HCT116 (cell line): ENCODE data around the gene PLCB4. TPM values are rescaled to one million over a fixed set of nuclear protein-coding genes. Genes with fewer than 3 reads are reported as not detected.

ENCODE experiments used
- ATAC-seq: fragments of 200-7000 bp; cut with Tn5 transposase; 2 replicates; pipeline ENCODE4 v1.9.1; 2020; ENCODE audit warnings: mild to moderate bottlenecking, moderate library complexity
- BruUV-seq: library from RNA; stranded (reverse); fragments of 400-500 nt; replicated peaks from 2 replicates; lab custom pipeline; 2021; lab: Mats Ljungman, UMichigan
- CTCF ChIA-PET: fragments of 300-600 bp; sonication (Branson Sonifier 250); formaldehyde crosslinking; loops from one replicate; lab custom pipeline; 2021; ENCODE audit warnings: antibody characterized with exemption; lab: Charles Lee
- POLR2A ChIA-PET: fragments of 300-600, 350-600 bp; sonication (Branson Sonifier 250); formaldehyde crosslinking; loops from one replicate; lab custom pipeline; 2021; ENCODE audit warnings: antibody characterized with exemption; lab: Charles Lee
- RAD21 ChIA-PET, 2 experiments: fragments of 300-600 bp; sonication (Branson Sonifier 250); formaldehyde crosslinking; loops; one replicate each; lab custom pipeline; 2023; ENCODE audit warnings: low total read pairs in 2 of 2; ENCODE audit not compliant: uncharacterized antibody in 2 of 2, unreplicated experiment in 2 of 2, low non-redundant PET in 1 of 2; lab: Charles Lee
- DNase-seq: peaks from one replicate; pipeline ENCODE4 v3.0.0-alpha.2; 2010; ENCODE audit warnings: low read depth, low spot score
- H2AFZ ChIP-seq: fragments of 200-600 bp; shearing (Covaris generic), sonication (generic); 2 replicates; pipeline ENCODE4 v1.6.1; 2017; ENCODE audit warnings: low read depth, mixed run types, mixed read lengths, antibody characterized with exemption, low read length; ENCODE audit not compliant: poor library complexity, severe bottlenecking
- H3K27ac ChIP-seq: 2 replicates; pipeline ENCODE4 v1.5.1; 2012; ENCODE audit warnings: low read depth, low read length
- H3K27me3 ChIP-seq: fragments of 200-600 bp; sonication (generic); 2 replicates; pipeline ENCODE4 v1.6.1; 2016; ENCODE audit warnings: mixed run types, low read length, mixed read lengths; ENCODE audit not compliant: insufficient read depth
- H3K36me3 ChIP-seq, 2 experiments: fragments of 200-500 bp in 1 of 2; fragments of 200-600 bp in 1 of 2; sonication (Bioruptor generic) in 1 of 2; sonication (generic) in 1 of 2; 2 replicates each; pipeline versions ENCODE4 v1.5.1 to v1.6.1; 2014 to 2016; ENCODE audit warnings: low read length in 2 of 2, inconsistent platforms in 1 of 2, mixed read lengths in 1 of 2, mixed run types in 1 of 2; ENCODE audit not compliant: insufficient read depth in 2 of 2, control insufficient read depth in 1 of 2
- H3K4me1 ChIP-seq, 2 experiments: fragments of 200-600 bp in 1 of 2; sonication (generic) in 1 of 2; 2 replicates each; pipeline versions ENCODE4 v1.5.1 to v1.6.1; 2012 to 2017; ENCODE audit warnings: low read length in 2 of 2, inconsistent platforms in 1 of 2, mild to moderate bottlenecking in 1 of 2, mixed read lengths in 1 of 2, mixed run types in 1 of 2, moderate library complexity in 1 of 2; ENCODE audit not compliant: insufficient read depth in 2 of 2, control insufficient read depth in 1 of 2
- H3K4me2 ChIP-seq: fragments of 200-600 bp; sonication (generic); 2 replicates; pipeline ENCODE4 v1.6.1; 2017; ENCODE audit warnings: mixed run types, low read length, mixed read lengths
- H3K4me3 ChIP-seq, 2 experiments: fragments of 200-600 bp in 1 of 2; sonication (generic) in 1 of 2; replicated peaks in 1 of 2; 2 replicates each; pipeline ENCODE4 v1.5.1; 2011 to 2016; ENCODE audit warnings: low read length in 2 of 2, control low read depth in 1 of 2, low read depth in 1 of 2, mild to moderate bottlenecking in 1 of 2, mixed read lengths in 1 of 2, mixed run types in 1 of 2
- H3K79me2 ChIP-seq: fragments of 200-600 bp; sonication (generic); 2 replicates; pipeline ENCODE4 v1.6.1; 2017; ENCODE audit warnings: mild to moderate bottlenecking, mixed run types, low read length, moderate library complexity, mixed read lengths; ENCODE audit not compliant: insufficient read depth
- H3K9ac ChIP-seq: fragments of 200-600 bp; sonication (generic); 2 replicates; pipeline ENCODE4 v1.6.1; 2016; ENCODE audit warnings: low read length, mixed read lengths
- H3K9me2 ChIP-seq: fragments of 200-600 bp; sonication (generic), shearing (Covaris generic); 2 replicates; pipeline ENCODE4 v1.6.1; 2017; ENCODE audit warnings: mixed run types, mild to moderate bottlenecking, moderate library complexity; ENCODE audit not compliant: insufficient read depth
- H3K9me3 ChIP-seq, 2 experiments: fragments of 200-500 bp in 1 of 2; fragments of 200-600 bp in 1 of 2; sonication (Bioruptor generic) in 1 of 2; sonication (generic) in 1 of 2; 2 replicates each; pipeline ENCODE4 v1.6.1; 2014 to 2017; ENCODE audit warnings: low read length in 2 of 2, mixed read lengths in 2 of 2, inconsistent platforms in 1 of 2, low read depth in 1 of 2, mild to moderate bottlenecking in 1 of 2, mixed run types in 1 of 2, moderate library complexity in 1 of 2; ENCODE audit not compliant: control insufficient read depth in 1 of 2, insufficient read depth in 1 of 2
- H4K20me1 ChIP-seq: fragments of 200-600 bp; sonication (generic), shearing (Covaris generic); 2 replicates; pipeline ENCODE4 v1.6.1; 2017; ENCODE audit warnings: mixed run types, mild to moderate bottlenecking, moderate library complexity; ENCODE audit not compliant: insufficient read depth
- ATF3 ChIP-seq: IDR thresholded peaks from 2 replicates; pipeline ENCODE4 v1.6.1; 2012
- CBX3 ChIP-seq: IDR thresholded peaks from 2 replicates; pipeline ENCODE4 v1.6.1; 2012; ENCODE audit warnings: low read depth
- CEBPB ChIP-seq: IDR thresholded peaks from 2 replicates; pipeline ENCODE4 v1.6.1; 2012; ENCODE audit warnings: low read depth
- CTCF ChIP-seq, 3 experiments: fragments of 200-600 bp in 1 of 3; sonication (generic) in 1 of 3; IDR thresholded peaks in 2 of 3; conservative IDR thresholded peaks in 1 of 3; 2 replicates each; pipeline ENCODE4 v1.5.1; 2012 to 2017; ENCODE audit warnings: low read depth in 2 of 3, low read length in 2 of 3, antibody characterized with exemption in 1 of 3, borderline replicate concordance in 1 of 3, control low read depth in 1 of 3, mild to moderate bottlenecking in 1 of 3, mixed read lengths in 1 of 3, mixed run types in 1 of 3, moderate library complexity in 1 of 3; ENCODE audit not compliant: insufficient read depth in 1 of 3
- EGR1 ChIP-seq: IDR thresholded peaks from 2 replicates; pipeline ENCODE4 v1.6.1; 2012; ENCODE audit warnings: low read depth
- EZH2 ChIP-seq: fragments of 200-600 bp; sonication (generic); IDR thresholded peaks from 2 replicates; pipeline ENCODE4 v1.6.1; 2017; ENCODE audit warnings: antibody characterized with exemption, mixed run types
- MAX ChIP-seq: IDR thresholded peaks from 2 replicates; pipeline ENCODE4 v1.6.1; 2012
- POLR2A ChIP-seq: IDR thresholded peaks from 2 replicates; pipeline ENCODE4 v1.7.0; 2011; ENCODE audit warnings: borderline replicate concordance; ENCODE audit not compliant: insufficient read depth, insufficient read length; ENCODE audit errors: extremely low read depth
- POLR2AphosphoS5 ChIP-seq: IDR thresholded peaks from 2 replicates; pipeline ENCODE4 v1.6.1; 2011; ENCODE audit warnings: mild to moderate bottlenecking, low read depth, low read length, moderate library complexity
- SP1 ChIP-seq: IDR thresholded peaks from 2 replicates; pipeline ENCODE4 v1.6.1; 2012; ENCODE audit warnings: low read depth
- SRF ChIP-seq: IDR thresholded peaks from 2 replicates; pipeline ENCODE4 v1.6.1; 2012; ENCODE audit warnings: low read depth
- TCF7L2 ChIP-seq: IDR thresholded peaks from 2 replicates; pipeline ENCODE4 v1.7.0; 2011; ENCODE audit warnings: borderline replicate concordance, inconsistent platforms; ENCODE audit not compliant: insufficient read depth, insufficient read length; ENCODE audit errors: extremely low read depth
- ZFX ChIP-seq: fragments of 450-650 bp; IDR thresholded peaks from 2 replicates; pipeline ENCODE4 v1.6.1; 2017
- intact Hi-C: fragments of 100-400 bp; cut with micrococcal nuclease; formaldehyde crosslinking; loops from 2 replicates; pipeline ENCODE4 v1.10.0; 2022
- total RNA-seq: library from RNA; stranded (reverse); gene quantifications from one replicate; pipeline ENCODE4 v1.2.1, GENCODE V29; 2021; ENCODE audit not compliant: unreplicated experiment

PLCB4 gene
- total RNA-seq, 1 experiment from 2014 or later = 2.5 TPM

- Histone ChIP-seq H3K27me3 (peaks cover 25% of the 10 kb centered on the region), H3K4me3 (no peak overlapping the region), H4K20me1 (no peaks in the 10 kb centered on the region), H3K36me3 (no peaks in the 10 kb centered on the region), H3K9ac (no peak overlapping the region), H3K4me2 (no peak overlapping the region), H3K79me2 (no peaks in the 10 kb centered on the region), H3K9me2 (no peaks in the 10 kb centered on the region), H3K4me1 (no peaks in the 10 kb centered on the region), H2AFZ (no peak overlapping the region), H3K9me3 (no peaks in the 10 kb centered on the region), H3K27ac (no peak overlapping the region)
- DNase-seq = no peak
- no TSS peak for BruUV-seq
- TF ChIP-seq SP1 (no peak), SRF (no peak), POLR2AphosphoS5 (no peak), TCF7L2 (no peak), CEBPB (no peak), EGR1 (no peak), CBX3 (no peak), CTCF (IDR thresholded peaks at IDR 0.05 in 2 of 3, conservative IDR thresholded peaks at IDR 0.05 in 1 of 3; ENCODE audit: borderline replicate concordance in 1 of 3, insufficient read depth in 1 of 3, low read depth in 2 of 3, low read length in 2 of 3) (no peak), ZFX (no peak), POLR2A (no peak), MAX (no peak), ATF3 (no peak), EZH2 (no peak)
- CTCF ChIA-PET = no interaction called here
- intact Hi-C loops = no loop called here
- RAD21 ChIA-PET = no interaction called here
- no peak for ATAC-seq
- POLR2A ChIA-PET = no interaction called here
Observed at GRCh38 chr20:9491324-9491723, 422.4 kb downstream of the PLCB4 start.
